Skeletal muscle tissue (tissue), 4 donors: ENCODE measurements around the gene PPOX. TPM values are rescaled to one million over a fixed set of nuclear protein-coding genes. Genes with fewer than 3 reads are reported as not detected.
A peak's percentile ranks its signal among the peaks of the same experiment; 100 is the strongest.

Experiments used
- H3K27ac ChIP-seq: one replicate; pipeline ENCODE4 v1.7.0; 2013; ENCODE audit warnings: mild to moderate bottlenecking, low read depth, low read length, inconsistent platforms
- H3K27me3 ChIP-seq, 3 donors: one replicate each; pipeline ENCODE4 v1.7.0; 2013; ENCODE audit warnings: low read length in 3 of 3; ENCODE audit not compliant: control insufficient read depth in 3 of 3, insufficient read depth in 3 of 3
- H3K36me3 ChIP-seq, 3 donors: one replicate each; pipeline ENCODE4 v1.7.0; 2013; ENCODE audit warnings: low read length in 3 of 3; ENCODE audit not compliant: control insufficient read depth in 3 of 3, insufficient read depth in 3 of 3
- H3K4me1 ChIP-seq, 3 donors: one replicate each; pipeline ENCODE4 v1.7.0; 2013; ENCODE audit warnings: low read length in 3 of 3, mild to moderate bottlenecking in 3 of 3; ENCODE audit not compliant: control insufficient read depth in 3 of 3, insufficient read depth in 3 of 3
- H3K4me3 ChIP-seq, 3 donors: one replicate each; pipeline ENCODE4 v1.7.0; 2013; ENCODE audit warnings: low read length in 3 of 3
- H3K9ac ChIP-seq, 3 donors: one replicate each; pipeline ENCODE4 v1.7.0; 2013; ENCODE audit warnings: low read length in 3 of 3, mild to moderate bottlenecking in 3 of 3, moderate library complexity in 2 of 3, low read depth in 1 of 3
- H3K9me3 ChIP-seq, 3 donors: one replicate each; pipeline ENCODE4 v1.7.0; 2013; ENCODE audit warnings: low read length in 3 of 3; ENCODE audit not compliant: control insufficient read depth in 3 of 3
- total RNA-seq: library from RNA; depleted of rRNA; stranded (reverse); fragments of >200 nt; gene quantifications from one replicate; pipeline ENCODE4 v1.2.3, GENCODE V29; 2014
- donor health status: Osteomylitis.

Gene PPOX
- total RNA-seq, 1 donor from 2014 or later, result 13.6 TPM

GRCh38 chr1:161200992-161201835, 35.0 kb downstream of the PPOX start:
- Histone ChIP-seq H3K9ac (peak overlapping the region; percentile 90 to 99 (median 99)), H3K27me3 (no peaks in the 10 kb centered on the region), H3K9me3 (no peaks in the 10 kb centered on the region), H3K36me3 (peaks cover 5 to 26% (median 14%) of the 10 kb centered on the region in 3 donors), H3K27ac (peak overlapping the region; percentile 99), H3K4me3 (peak overlapping the region; percentile 97 to 100 (median 99)), H3K4me1 (peaks cover 70 to 85% (median 76%) of the 10 kb centered on the region in 3 donors)

GRCh38 chr1:161201836-161202712, 35.8 kb downstream of the PPOX start, which contains the start of gene NDUFS2:
NDUFS2 (plus strand) TSS chr1:161202367; CDS start chr1:161202386, 19 bp downstream.
- Histone ChIP-seq H3K4me3 (peak within 1 kb of the TSS; percentile 97 to 100 (median 99)), H3K27ac (peak within 1 kb of the TSS; percentile 99), H3K4me1 (peaks cover 62 to 83% (median 70%) of the 10 kb centered on the region in 3 donors), H3K27me3 (no peaks in the 10 kb centered on the region), H3K9ac (peak within 1 kb of the TSS; percentile 91 to 99 (median 99)), H3K36me3 (peaks cover 14 to 34% (median 18%) of the 10 kb centered on the region in 3 donors), H3K9me3 (no peaks in the 10 kb centered on the region)

DNA sequence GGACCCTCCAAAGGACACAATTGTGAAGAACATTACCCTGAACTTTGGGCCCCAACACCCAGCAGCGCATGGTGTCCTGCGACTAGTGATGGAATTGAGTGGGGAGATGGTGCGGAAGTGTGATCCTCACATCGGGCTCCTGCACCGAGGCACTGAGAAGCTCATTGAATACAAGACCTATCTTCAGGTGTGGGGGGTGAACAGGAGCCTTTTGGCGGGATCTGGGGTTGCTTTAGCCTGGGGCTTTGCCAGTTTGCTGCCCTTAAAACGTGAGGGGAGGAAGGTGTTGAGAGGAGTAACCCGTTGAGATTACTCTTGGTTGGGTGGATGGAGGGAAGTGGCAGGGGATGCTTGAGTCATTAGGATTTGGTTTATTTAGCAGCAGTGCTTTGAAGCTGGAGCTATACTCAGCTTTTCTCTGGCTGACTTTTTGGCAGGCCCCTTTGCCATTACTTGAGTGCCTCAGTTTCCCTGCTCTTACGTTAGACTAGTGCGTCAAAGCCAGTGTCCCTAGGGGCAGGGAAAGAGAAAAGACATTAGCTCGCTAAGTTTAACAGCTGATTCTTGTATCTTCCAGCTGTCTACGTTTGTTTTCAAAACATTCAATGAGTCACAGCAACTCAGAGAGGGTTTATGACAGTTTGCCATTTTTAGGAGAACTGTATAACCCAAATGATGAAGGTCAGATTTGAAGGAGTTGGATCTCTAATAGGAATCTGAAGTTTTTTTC, 40.4 kb downstream of the PPOX start:
- Histone ChIP-seq H3K4me3 (no peak overlapping the region), H3K4me1 (peaks cover 18 to 50% (median 32%) of the 10 kb centered on the region in 3 donors), H3K27ac (peak overlapping the region; percentile 56), H3K27me3 (no peaks in the 10 kb centered on the region), H3K9me3 (no peaks in the 10 kb centered on the region), H3K36me3 (peaks cover 41 to 63% (median 49%) of the 10 kb centered on the region in 3 donors), H3K9ac (no peak overlapping the region)

DNA sequence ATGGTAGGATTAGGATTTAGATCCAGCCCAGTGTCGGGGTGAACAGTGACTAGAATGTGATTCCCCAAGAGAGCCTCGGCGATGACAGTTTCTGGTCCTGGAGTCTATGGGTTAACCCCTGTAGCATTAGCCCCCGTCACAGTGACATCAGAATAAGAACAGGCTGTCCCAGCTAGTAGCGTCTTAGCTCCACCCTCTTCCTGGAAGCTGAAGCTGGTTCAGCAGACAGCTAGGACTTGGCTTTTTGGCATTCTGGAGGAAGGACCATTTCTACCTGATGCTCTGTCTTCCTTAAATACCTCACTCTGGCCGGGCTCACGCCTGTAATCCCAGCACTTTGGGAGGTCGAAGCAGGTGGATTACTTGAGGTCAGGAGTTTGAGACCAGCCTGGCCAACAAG, 40.9 kb downstream of the PPOX start:
- H3K27me3 ChIP-seq, result no peaks in the 10 kb centered on the region
- no peak overlapping the region for H3K4me3 ChIP-seq
- peaks cover 47 to 69% (median 55%) of the 10 kb centered on the region in 3 donors for H3K36me3 ChIP-seq
- peak overlapping the region; percentile 56 for H3K27ac ChIP-seq
- peaks cover 15 to 46% (median 28%) of the 10 kb centered on the region in 3 donors for H3K4me1 ChIP-seq
- H3K9me3 ChIP-seq, result no peaks in the 10 kb centered on the region
- no peak overlapping the region for H3K9ac ChIP-seq

GRCh38 chr1:161209790-161210409, 43.7 kb downstream of the PPOX start:
- Histone ChIP-seq H3K27me3 (no peaks in the 10 kb centered on the region), H3K36me3 (peaks cover 59 to 78% (median 76%) of the 10 kb centered on the region in 3 donors), H3K9ac (no peak overlapping the region), H3K27ac (no peak overlapping the region), H3K9me3 (no peaks in the 10 kb centered on the region), H3K4me3 (no peak overlapping the region), H3K4me1 (peaks cover 0 to 27% (median 13%) of the 10 kb centered on the region in 3 donors)

GRCh38 chr1:161214369-161214768, 48.1 kb downstream of the PPOX start:
- peaks cover 0 to 10% (median 0%) of the 10 kb centered on the region in 3 donors for H3K4me1 ChIP-seq
- no peak overlapping the region for H3K4me3 ChIP-seq
- H3K27me3 ChIP-seq, result no peaks in the 10 kb centered on the region
- no peak overlapping the region for H3K9ac ChIP-seq
- H3K36me3 ChIP-seq, result peaks cover 44 to 55% (median 48%) of the 10 kb centered on the region in 3 donors
- H3K9me3 ChIP-seq, result no peaks in the 10 kb centered on the region
- H3K27ac ChIP-seq, result no peak overlapping the region

DNA sequence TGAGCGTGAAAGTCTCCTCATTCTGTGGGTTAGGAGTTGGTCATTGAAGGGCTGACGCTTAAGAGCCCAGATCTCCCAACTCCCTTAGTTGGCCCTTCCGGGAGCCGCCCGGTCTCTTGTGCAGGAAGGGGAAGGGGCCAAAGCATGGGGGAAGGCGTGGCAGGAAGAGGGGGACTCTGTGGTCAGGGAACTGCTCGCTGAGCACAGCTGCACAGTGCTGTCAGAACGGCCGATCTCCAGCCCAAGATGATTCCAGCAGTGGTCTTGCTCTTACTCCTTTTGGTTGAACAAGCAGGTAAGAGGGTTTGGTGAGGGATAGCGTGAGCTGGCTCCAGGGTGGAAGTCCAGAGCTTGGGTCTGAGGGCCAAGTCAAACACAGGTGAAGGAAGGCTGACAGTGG, 48.9 kb downstream of the PPOX start, which contains the start of gene FCER1G:
Gene FCER1G, plus strand, starts transcription at position 220 of the 400 bp plus-strand sequence. Its CDS starts 27 bp downstream, at position 247.
- Histone ChIP-seq H3K4me3 (peak within 1 kb of the TSS; percentile 22 to 35 (median 22)), H3K4me1 (peaks cover 0 to 5% (median 0%) of the 10 kb centered on the region in 3 donors), H3K9me3 (no peaks in the 10 kb centered on the region), H3K36me3 (peaks cover 40 to 49% (median 41%) of the 10 kb centered on the region in 3 donors), H3K27ac (no peak within 1 kb of the TSS), H3K9ac (no peak within 1 kb of the TSS), H3K27me3 (no peaks in the 10 kb centered on the region)

GRCh38 chr1:161216945-161217712, 50.9 kb downstream of the PPOX start:
- Histone ChIP-seq H3K9me3 (no peaks in the 10 kb centered on the region), H3K9ac (peak overlapping the region in 1 of 3 donors; percentile 33), H3K27ac (peak overlapping the region; percentile 65), H3K4me3 (peak overlapping the region in 2 of 3 donors; percentile 6 to 38), H3K27me3 (no peaks in the 10 kb centered on the region), H3K4me1 (peaks cover 0 to 5% (median 0%) of the 10 kb centered on the region in 3 donors), H3K36me3 (peaks cover 24 to 29% (median 25%) of the 10 kb centered on the region in 3 donors)
